ENCODE data around the gene TSEN54.

- TF ChIP-seq CTCF (IDR thresholded peaks at IDR 0.05) (no peak), ZFX (IDR thresholded peaks at IDR 0.05; ENCODE audit: borderline replicate concordance) (no peak)
Observed at GRCh38 chr17:75535119-75535537, 18.8 kb downstream of the TSEN54 start.

Measured in 22Rv1 (cell line).